Mesenchymal stem cell (in vitro differentiated cells and primary cell): ENCODE data around the gene CBX2.

Experiments
- DNase-seq: peaks from one replicate; pipeline ENCODE4 v3.0.0-alpha.2; 2013
- H2AFZ ChIP-seq: one replicate; pipeline ENCODE4 v1.6.1; 2013; ENCODE audit warnings: low read depth, mild to moderate bottlenecking, control low read depth, inconsistent platforms, low read length, moderate library complexity
- H2AK5ac ChIP-seq: 2 replicates; pipeline ENCODE4 v1.6.1; 2013; ENCODE audit warnings: low read length, moderate library complexity, mild to moderate bottlenecking, inconsistent platforms; ENCODE audit not compliant: severe bottlenecking
- H2BK120ac ChIP-seq: one replicate; pipeline ENCODE4 v1.6.1; 2013; ENCODE audit warnings: low read depth, mild to moderate bottlenecking, inconsistent platforms, low read length, moderate library complexity
- H2BK12ac ChIP-seq, 2 experiments: one replicate each; pipeline ENCODE4 v1.6.1; 2013; ENCODE audit warnings: inconsistent platforms in 2 of 2, low read length in 2 of 2, mild to moderate bottlenecking in 2 of 2, moderate library complexity in 2 of 2, control low read depth in 1 of 2
- H2BK15ac ChIP-seq: one replicate; pipeline ENCODE4 v1.6.1; 2013; ENCODE audit warnings: mild to moderate bottlenecking, low read depth, inconsistent platforms; ENCODE audit not compliant: poor library complexity, severe bottlenecking
- H2BK5ac ChIP-seq: 2 replicates; pipeline ENCODE4 v1.6.1; 2013; ENCODE audit warnings: low read depth, mild to moderate bottlenecking, low read length, control low read depth, inconsistent platforms; ENCODE audit not compliant: poor library complexity, severe bottlenecking
- H3K14ac ChIP-seq, 2 experiments: one replicate each; pipeline ENCODE4 v1.6.1; 2013; ENCODE audit warnings: inconsistent platforms in 2 of 2, low read length in 2 of 2, control low read depth in 1 of 2, mild to moderate bottlenecking in 1 of 2, moderate library complexity in 1 of 2
- H3K18ac ChIP-seq, 2 experiments: one replicate each; pipeline ENCODE4 v1.6.1; 2013; ENCODE audit warnings: inconsistent platforms in 2 of 2, low read length in 2 of 2, control low read depth in 1 of 2, low read depth in 1 of 2, mild to moderate bottlenecking in 1 of 2
- H3K23ac ChIP-seq, 2 experiments: one replicate each; pipeline ENCODE4 v1.6.1; 2013; ENCODE audit warnings: inconsistent platforms in 2 of 2, low read length in 2 of 2, mild to moderate bottlenecking in 2 of 2, moderate library complexity in 2 of 2, control low read depth in 1 of 2
- H3K27ac ChIP-seq: 2 replicates; pipeline ENCODE4 v1.5.1; 2013; ENCODE audit warnings: mild to moderate bottlenecking, moderate library complexity, low read length, control low read depth, inconsistent platforms; ENCODE audit not compliant: poor library complexity, severe bottlenecking
- H3K27me3 ChIP-seq, 2 experiments: 2 replicates each; pipeline versions ENCODE4 v1.6.1 to v1.7.0; 2013; ENCODE audit warnings: low read length in 2 of 2, mild to moderate bottlenecking in 2 of 2, moderate library complexity in 2 of 2, control low read depth in 1 of 2, inconsistent platforms in 1 of 2; ENCODE audit not compliant: control insufficient read depth in 1 of 2, insufficient read depth in 1 of 2
- H3K36me3 ChIP-seq, 2 experiments: 2 replicates each; pipeline versions ENCODE4 v1.6.1 to v1.7.0; 2013; ENCODE audit warnings: low read length in 2 of 2, control low read depth in 1 of 2, inconsistent platforms in 1 of 2, low read depth in 1 of 2, mild to moderate bottlenecking in 1 of 2; ENCODE audit not compliant: insufficient read depth in 2 of 2, control insufficient read depth in 1 of 2
- H3K4ac ChIP-seq, 2 experiments: one replicate each; pipeline ENCODE4 v1.6.1; 2013; ENCODE audit warnings: inconsistent platforms in 2 of 2, low read length in 2 of 2, mild to moderate bottlenecking in 2 of 2, moderate library complexity in 2 of 2, control low read depth in 1 of 2, low read depth in 1 of 2
- H3K4me1 ChIP-seq: 2 replicates; pipeline ENCODE4 v1.6.1; 2013; ENCODE audit warnings: low read depth, low read length, control low read depth; ENCODE audit not compliant: control insufficient read depth, insufficient read depth
- H3K4me2 ChIP-seq: 2 replicates; pipeline ENCODE4 v1.6.1; 2013; ENCODE audit warnings: low read length, mild to moderate bottlenecking, inconsistent platforms; ENCODE audit not compliant: poor library complexity, severe bottlenecking
- H3K4me3 ChIP-seq, 2 experiments: 2 replicates each; pipeline versions ENCODE4 v1.5.1 to v1.7.0; 2013; ENCODE audit warnings: low read length in 2 of 2, mild to moderate bottlenecking in 2 of 2, control low read depth in 1 of 2, low read depth in 1 of 2; ENCODE audit not compliant: insufficient read depth in 1 of 2
- H3K79me1 ChIP-seq: replicated peaks from 2 replicates; pipeline ENCODE4 v1.6.1; 2013; ENCODE audit warnings: mild to moderate bottlenecking, control low read depth, low read length, inconsistent platforms; ENCODE audit not compliant: poor library complexity, severe bottlenecking
- H3K9ac ChIP-seq: 2 replicates; pipeline ENCODE4 v1.7.0; 2013; ENCODE audit warnings: mild to moderate bottlenecking, low read length, moderate library complexity
- H3K9me3 ChIP-seq: 2 replicates; pipeline ENCODE4 v1.7.0; 2013; ENCODE audit warnings: mild to moderate bottlenecking, low read length; ENCODE audit not compliant: control insufficient read depth
- H4K8ac ChIP-seq: one replicate; pipeline ENCODE4 v1.6.1; 2013; ENCODE audit warnings: inconsistent platforms, mild to moderate bottlenecking, low read length, moderate library complexity
- H4K91ac ChIP-seq: one replicate; pipeline ENCODE4 v1.6.1; 2013; ENCODE audit warnings: mild to moderate bottlenecking, low read length, inconsistent platforms
- WGBS: methylation state at CpG from one replicate; pipeline ENCODE4 v1.1.7; 2013; ENCODE audit warnings: mixed read lengths; 5-methylcytosine and 5-hydroxymethylcytosine counted together

The CBX2 gene

DNA sequence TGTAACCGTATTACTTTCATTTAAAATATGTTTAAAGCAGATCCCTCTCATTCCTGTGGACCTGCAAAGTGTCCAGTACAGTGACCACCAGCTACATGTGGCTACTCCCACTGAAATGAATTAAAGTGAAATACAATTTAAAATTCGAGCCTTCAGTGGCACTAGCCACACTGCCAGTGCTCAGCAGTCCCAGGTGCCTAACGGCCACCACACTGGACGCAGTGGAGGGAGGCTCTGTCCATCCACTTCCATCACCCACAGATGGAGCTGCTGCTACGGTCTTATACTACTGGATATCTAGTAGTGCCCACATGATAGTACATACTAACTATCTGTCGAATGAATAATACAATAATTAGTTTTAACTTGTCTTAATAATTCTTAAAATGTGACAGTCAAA is 2.3 kb upstream of the CBX2 start:
- Histone ChIP-seq H3K79me1 (no peaks in the 10 kb centered on the region), H2BK120ac (no peak overlapping the region), H4K8ac (no peak overlapping the region), H3K23ac (no peak overlapping the region), H2BK5ac (no peak overlapping the region), H3K4me2 (no peak overlapping the region), H2AFZ (no peak overlapping the region), H3K4ac (no peak overlapping the region), H3K9me3 (no peaks in the 10 kb centered on the region), H4K91ac (no peak overlapping the region), H3K14ac (no peak overlapping the region), H3K27me3 (peaks cover 43 to 87% of the 10 kb centered on the region in 2 experiments), H3K9ac (no peak overlapping the region), H3K4me1 (peaks cover 13% of the 10 kb centered on the region), H3K4me3 (no peak overlapping the region), H2AK5ac (no peak overlapping the region), H2BK12ac (no peak overlapping the region), H3K18ac (no peak overlapping the region), H3K27ac (no peak overlapping the region), H3K36me3 (no peaks in the 10 kb centered on the region), H2BK15ac (no peak overlapping the region)
- no peak for DNase-seq
- WGBS, result 71% methylated on average over 4 of the region's 6 CpGs

DNA sequence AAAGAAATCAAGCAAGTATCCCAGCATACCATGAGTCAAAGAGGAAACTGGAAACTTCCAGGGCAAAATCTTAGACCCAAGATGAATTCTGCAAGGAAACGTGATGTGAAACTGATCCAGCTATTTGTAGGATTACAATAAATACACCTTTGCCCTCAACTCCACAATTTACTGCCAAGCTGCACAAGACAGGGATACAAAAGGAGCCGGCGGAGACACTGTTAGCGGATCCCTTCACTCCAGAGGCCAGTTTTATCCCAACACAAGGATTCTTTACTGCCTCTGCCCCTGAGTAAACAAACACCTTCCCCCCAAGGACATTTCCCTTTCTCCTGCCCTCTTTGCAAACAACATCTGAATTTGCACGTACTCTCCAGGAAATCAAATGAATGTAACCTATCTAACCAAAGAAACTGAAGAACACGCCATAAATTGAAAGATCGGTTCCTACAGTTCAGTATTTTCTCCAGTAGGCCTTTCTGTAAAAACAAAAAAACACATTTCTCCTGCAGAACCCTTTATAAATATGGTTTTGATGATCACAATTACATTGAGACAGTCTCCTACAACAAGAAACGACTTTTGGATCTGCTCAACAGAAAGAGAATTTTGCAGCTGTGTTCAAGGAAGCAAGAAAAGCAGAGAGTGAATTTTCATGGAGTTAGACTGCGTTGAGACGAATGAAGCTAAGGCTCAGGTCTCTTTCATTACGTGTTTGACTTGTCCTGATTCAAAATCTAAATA is 1.4 kb upstream of the CBX2 start:
- no peak overlapping the region for H3K9ac ChIP-seq
- H3K79me1 ChIP-seq, result no peaks in the 10 kb centered on the region
- peaks cover 13% of the 10 kb centered on the region for H3K4me1 ChIP-seq
- no peak overlapping the region for H4K8ac ChIP-seq
- no peak overlapping the region for H3K23ac ChIP-seq
- WGBS, result 48% methylated on average over 11 of the region's 11 CpGs
- no peak overlapping the region for H3K4me2 ChIP-seq
- DNase-seq, result peak; percentile 29
- no peak overlapping the region for H2BK120ac ChIP-seq
- no peak overlapping the region for H2AFZ ChIP-seq
- H3K9me3 ChIP-seq, result no peaks in the 10 kb centered on the region
- H2BK12ac ChIP-seq, result no peak overlapping the region
- H3K27me3 ChIP-seq, result peaks cover 43 to 90% of the 10 kb centered on the region in 2 experiments
- no peak overlapping the region for H2BK15ac ChIP-seq
- H3K4me3 ChIP-seq, result no peak overlapping the region
- H2BK5ac ChIP-seq, result no peak overlapping the region
- H3K27ac ChIP-seq, result no peak overlapping the region
- H3K14ac ChIP-seq, result no peak overlapping the region
- no peak overlapping the region for H3K18ac ChIP-seq
- H2AK5ac ChIP-seq, result no peak overlapping the region
- H3K4ac ChIP-seq, result no peak overlapping the region
- no peak overlapping the region for H4K91ac ChIP-seq
- peaks cover 0 to under 1% of the 10 kb centered on the region in 2 experiments for H3K36me3 ChIP-seq

DNA sequence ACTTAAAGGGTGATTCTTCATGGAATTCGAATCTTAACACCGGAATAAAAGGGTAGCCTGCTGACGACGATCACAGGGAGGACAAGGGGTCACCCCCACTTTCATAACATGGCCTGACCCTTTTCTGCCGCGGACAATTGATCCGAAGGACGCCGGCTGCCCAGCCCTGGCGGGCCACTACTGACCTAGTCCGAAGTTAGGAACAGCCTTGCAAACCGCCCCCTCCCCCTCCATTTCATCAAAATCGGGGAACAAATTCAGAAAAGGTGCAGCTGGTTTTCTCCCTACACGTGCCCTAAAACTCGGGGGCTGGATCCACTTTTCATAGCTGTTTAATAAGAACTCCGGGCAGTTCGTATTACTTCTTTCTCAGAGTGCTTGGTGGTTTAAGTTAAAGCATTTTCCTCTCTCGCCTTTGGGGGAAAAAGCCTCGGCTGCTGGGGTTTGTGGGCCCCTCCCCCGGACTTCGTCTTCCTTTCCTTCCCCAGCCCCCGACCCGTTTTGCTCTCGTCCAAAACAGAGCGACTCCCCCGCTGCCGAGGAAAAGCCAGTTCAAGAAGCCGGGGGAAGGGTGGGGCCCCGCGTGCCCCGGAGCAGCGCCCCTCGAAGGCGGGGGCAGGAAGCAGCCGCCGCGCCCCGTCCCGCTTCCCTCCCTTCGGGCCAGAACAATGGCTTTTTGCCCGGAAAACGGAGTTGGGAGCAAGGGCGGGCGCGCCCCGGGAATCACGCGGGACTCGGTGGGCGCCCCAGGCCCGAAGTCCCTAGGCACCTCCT is 641 bp upstream of the CBX2 start:
- WGBS, result 3% methylated on average over 32 of the region's 51 CpGs
- DNase-seq, result peak; percentile 43
- Histone ChIP-seq H3K27me3 (peaks cover 43 to 88% of the 10 kb centered on the region in 2 experiments), H2AFZ (peak overlapping the region; percentile 43), H2BK12ac (peak overlapping the region in 1 of 2 experiments; percentile 48), H3K18ac (peak overlapping the region; percentile 52 to 90), H3K9ac (no peak overlapping the region), H3K4me1 (peaks cover 13% of the 10 kb centered on the region), H4K8ac (peak overlapping the region; percentile 45), H4K91ac (no peak overlapping the region), H3K4ac (no peak overlapping the region), H3K4me2 (peak overlapping the region; percentile 80), H2BK120ac (peak overlapping the region; percentile 85), H2BK15ac (no peak overlapping the region), H3K23ac (peak overlapping the region in 1 of 2 experiments; percentile 67), H2BK5ac (no peak overlapping the region), H3K36me3 (peaks cover 0 to 9% of the 10 kb centered on the region in 2 experiments), H3K4me3 (peak overlapping the region; percentile 59 to 63), H2AK5ac (no peak overlapping the region), H3K79me1 (no peaks in the 10 kb centered on the region), H3K27ac (no peak overlapping the region), H3K14ac (no peak overlapping the region), H3K9me3 (no peaks in the 10 kb centered on the region)

DNA sequence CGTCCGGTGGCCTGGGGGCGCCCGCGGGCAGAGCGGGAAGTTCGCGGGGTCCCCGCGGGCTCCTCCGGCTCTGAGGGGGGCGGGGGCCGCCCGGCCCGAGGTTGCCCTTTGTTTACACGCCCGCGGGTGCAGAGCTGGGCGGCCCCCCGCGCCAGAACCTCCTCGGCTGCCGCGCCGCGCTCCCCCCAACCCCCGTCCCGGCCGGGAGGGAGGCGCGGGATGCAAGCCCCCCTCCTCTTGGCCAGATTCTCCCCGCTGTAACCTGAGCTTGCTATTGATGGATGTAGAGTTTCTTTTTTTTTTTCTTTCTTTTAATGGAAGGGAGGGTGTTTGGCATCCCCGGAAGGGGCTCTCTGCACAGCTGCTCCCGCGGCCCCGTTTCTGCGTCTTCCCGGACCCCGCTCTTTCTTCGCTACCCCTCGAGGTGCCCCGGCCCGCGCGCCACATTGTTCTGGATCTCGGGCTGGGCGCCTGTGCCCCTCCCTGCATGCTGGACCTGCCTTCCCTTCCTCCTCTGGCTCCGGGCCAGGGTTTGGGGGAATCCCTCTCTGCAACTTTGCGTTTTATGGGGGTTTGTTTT is 646 bp downstream of the CBX2 start:
- Histone ChIP-seq H4K91ac (no peak overlapping the region), H3K9ac (no peak overlapping the region), H3K4me3 (peak overlapping the region in 1 of 2 experiments; percentile 78), H3K79me1 (no peaks in the 10 kb centered on the region), H4K8ac (no peak overlapping the region), H3K4me2 (peak overlapping the region; percentile 81), H2BK120ac (no peak overlapping the region), H3K36me3 (peaks cover 0 to 12% of the 10 kb centered on the region in 2 experiments), H2AK5ac (no peak overlapping the region), H2BK15ac (no peak overlapping the region), H3K18ac (peak overlapping the region in 1 of 2 experiments; percentile 50), H3K4ac (no peak overlapping the region), H3K14ac (no peak overlapping the region), H3K23ac (no peak overlapping the region), H3K27ac (no peak overlapping the region), H3K27me3 (peaks cover 32 to 85% of the 10 kb centered on the region in 2 experiments), H2BK5ac (no peak overlapping the region), H3K9me3 (no peaks in the 10 kb centered on the region), H3K4me1 (peaks cover 13% of the 10 kb centered on the region), H2AFZ (peak overlapping the region; percentile 92), H2BK12ac (no peak overlapping the region)
- DNase-seq, result peak; percentile 17
- WGBS, result 1% methylated on average over 26 of the region's 49 CpGs
